K562 (cell line): Measurements from ENCODE around the gene SEMA3F. TPM values are rescaled to one million over a fixed set of nuclear protein-coding genes. Genes with fewer than 3 reads are reported as not detected.

Source experiments
- ATAC-seq: fragments of 200-7000 bp; cut with Tn5 transposase; 3 replicates; pipeline ENCODE4 v1.9.1; 2020; ENCODE audit warnings: moderate library complexity
- BruUV-seq: library from RNA; stranded (reverse); fragments of 400-500 nt; replicated peaks from 2 replicates; lab custom pipeline; 2021; lab: Mats Ljungman, UMichigan
- CTCF ChIA-PET: fragments of 300-600 bp; formaldehyde crosslinking; extraction: SDS; loops from one replicate; lab custom pipeline; 2021; ENCODE audit warnings: low intra/inter-chr PET ratio; lab: Yijun Ruan, JAX
- POLR2A ChIA-PET: fragments of 300-600, 350-650 bp; sonication (Branson Sonifier 250); formaldehyde crosslinking; extraction: SDS; loops from one replicate; lab custom pipeline; 2021; ENCODE audit warnings: antibody characterized with exemption, inconsistent platforms; lab: Yijun Ruan, JAX
- DNase-seq, 4 experiments: peaks; one replicate each; pipeline versions ENCODE4 v3.0.0 to v3.0.0-alpha.2; 2011 to 2018; ENCODE audit warnings: low spot score in 3 of 4, mixed read lengths in 3 of 4; ENCODE audit errors: extremely low read depth in 1 of 4
- FAIRE-seq: peaks from 2 replicates; lab custom pipeline; 2011; peaks lifted over from hg19 to GRCh38; lab: Jason Lieb, UNC
- H2AFZ ChIP-seq: 2 replicates; pipeline ENCODE4 v1.6.0; 2011; ENCODE audit warnings: low read depth, low read length, control low read depth, inconsistent platforms
- H3K27ac ChIP-seq: fragments of 200-600 bp; 3 replicates; pipeline ENCODE4 v1.8.0; 2011; ENCODE audit warnings: low read depth, mild to moderate bottlenecking, control low read depth, inconsistent platforms, low read length, moderate library complexity, mixed read lengths; ENCODE audit errors: extremely low read depth
- H3K27me3 ChIP-seq, 2 experiments: fragments of 300-600 bp in 1 of 2; 2 replicates in 1 of 2; 3 replicates in 1 of 2; pipeline versions ENCODE4 v1.6.0 to v1.8.0; 2011; ENCODE audit warnings: inconsistent platforms in 2 of 2, low read length in 2 of 2, mild to moderate bottlenecking in 1 of 2, mixed read lengths in 1 of 2, moderate library complexity in 1 of 2; ENCODE audit not compliant: control insufficient read depth in 2 of 2, insufficient read depth in 2 of 2
- H3K36me3 ChIP-seq: fragments of 300-600 bp; 3 replicates; pipeline ENCODE4 v1.8.0; 2011; ENCODE audit warnings: mild to moderate bottlenecking, low read length, inconsistent platforms; ENCODE audit not compliant: control insufficient read depth, insufficient read depth
- H3K4me1 ChIP-seq, 2 experiments: fragments of 200-600 bp in 1 of 2; replicated peaks in 1 of 2; 2 replicates in 1 of 2; 3 replicates in 1 of 2; pipeline versions ENCODE4 v1.5.1 to v1.8.0; 2011; ENCODE audit warnings: inconsistent platforms in 2 of 2, low read length in 2 of 2, mild to moderate bottlenecking in 1 of 2, mixed read lengths in 1 of 2, moderate library complexity in 1 of 2; ENCODE audit not compliant: control insufficient read depth in 2 of 2, insufficient read depth in 2 of 2
- H3K4me2 ChIP-seq: 2 replicates; pipeline ENCODE4 v1.6.1; 2011; ENCODE audit warnings: low read length, control low read depth, inconsistent platforms, mixed read lengths; ENCODE audit not compliant: insufficient read depth
- H3K4me3 ChIP-seq: fragments of 200-600 bp; sonication (generic), shearing (Covaris generic); 2 replicates; pipeline ENCODE4 v1.5.1; 2016; ENCODE audit warnings: control low read depth, inconsistent platforms
- H3K79me2 ChIP-seq: fragments of 200-600 bp; 3 replicates; pipeline ENCODE4 v1.8.0; 2011; ENCODE audit warnings: low read length, inconsistent platforms; ENCODE audit not compliant: control insufficient read depth, insufficient read depth
- H3K9ac ChIP-seq, 2 experiments: 2 replicates each; pipeline versions ENCODE4 v1.6.0 to v1.6.1; 2011; ENCODE audit warnings: low read depth in 2 of 2, low read length in 2 of 2, control low read depth in 1 of 2, inconsistent platforms in 1 of 2, mild to moderate bottlenecking in 1 of 2, mixed read lengths in 1 of 2; ENCODE audit not compliant: insufficient read depth in 1 of 2
- H3K9me1 ChIP-seq: one replicate; pipeline ENCODE4 v1.6.0; 2011; ENCODE audit warnings: inconsistent platforms, mild to moderate bottlenecking, low read length, moderate library complexity; ENCODE audit not compliant: control insufficient read depth, insufficient read depth
- H3K9me3 ChIP-seq: replicated peaks from 2 replicates; pipeline ENCODE4 v1.5.1; 2011; ENCODE audit warnings: low read depth, low read length, inconsistent platforms; ENCODE audit not compliant: control insufficient read depth, insufficient read depth
- H4K20me1 ChIP-seq: replicated peaks from 2 replicates; pipeline ENCODE4 v1.6.1; 2011; ENCODE audit warnings: low read length, inconsistent platforms, mixed read lengths; ENCODE audit not compliant: control insufficient read depth, insufficient read depth
- ELF1 ChIP-seq: fragments of 200-800 bp; sonication (Bioruptor generic); IDR thresholded peaks from 2 replicates; pipeline ENCODE4 v1.6.1; 2016; ENCODE audit warnings: missing genetic modification characterization, missing compliant biosample characterization
- PHF8 ChIP-seq: fragments of 200-600 bp; sonication (generic); IDR thresholded peaks from 2 replicates; pipeline ENCODE4 v1.6.1; 2012; ENCODE audit warnings: mixed run types, mild to moderate bottlenecking, inconsistent platforms, low read length, moderate library complexity, borderline replicate concordance
- POLR3A ChIP-seq: IDR thresholded peaks from 2 replicates; pipeline ENCODE4 v1.6.1; 2011; ENCODE audit warnings: borderline replicate concordance, mild to moderate bottlenecking, moderate library complexity; ENCODE audit not compliant: insufficient read length, insufficient read depth; ENCODE audit errors: extremely low read depth
- PRMT5 ChIP-seq: sonication (generic); formaldehyde crosslinking; IDR thresholded peaks from 2 replicates; pipeline ENCODE4 v1.5.0; 2020; ENCODE audit warnings: missing genetic modification reagents
- RBBP5 ChIP-seq: fragments of 200-600 bp; sonication (generic); IDR thresholded peaks from 2 replicates; pipeline ENCODE4 v1.6.1; 2012; ENCODE audit warnings: borderline replicate concordance, mild to moderate bottlenecking, low read length, control low read depth, inconsistent platforms; ENCODE audit not compliant: insufficient read depth, poor library complexity, severe bottlenecking
- SMAD1 ChIP-seq: fragments of 150-350 bp; IDR thresholded peaks from 2 replicates; pipeline ENCODE4 v1.6.1; 2014; ENCODE audit warnings: low read length, low read depth; ENCODE audit not compliant: partially characterized antibody
- ZFP36 ChIP-seq: fragments of 150-350 bp; IDR thresholded peaks from 2 replicates; pipeline ENCODE4 v1.6.1; 2018; ENCODE audit warnings: low read length, low read depth; ENCODE audit not compliant: partially characterized antibody
- ZNF263 ChIP-seq: sonication (generic); formaldehyde crosslinking; IDR thresholded peaks from 2 replicates; pipeline ENCODE4 v1.8.0; 2022; ENCODE audit warnings: mild to moderate bottlenecking, missing genetic modification reagents, borderline replicate concordance
- WGBS: fragments of 100-300 bp; shearing (Covaris generic); methylation state at CpG from one replicate; pipeline ENCODE4 v1.1.6; 2016; ENCODE audit warnings: low coverage, mixed read lengths; ENCODE audit not compliant: insufficient coverage; ENCODE audit errors: missing lambda C conversion rate; 5-methylcytosine and 5-hydroxymethylcytosine counted together
- in situ Hi-C: fragments of 300-500 bp; cut with MboI; formaldehyde crosslinking; loops from 4 replicates; pipeline ENCODE4 v1.15.0; 2018; ENCODE audit warnings: inconsistent platforms, mixed read lengths
- intact Hi-C: fragments of 100-400 bp; cut with micrococcal nuclease; formaldehyde crosslinking; loops from 2 replicates; pipeline ENCODE4 v1.14.2; 2022
- polyA plus RNA-seq, 8 experiments: library from polyadenylated mRNA; depleted of rRNA in 4 of 8; stranded (reverse) in 5 of 8; unstranded in 3 of 8; fragments of >200 nt; fragmentation: Nextera tagmentation in 2 of 8; fragmentation: Illumina TruSeq in 1 of 8; extraction: Ambion mirVana in 2 of 8; extraction: Trizol in 1 of 8; gene quantifications; 2 replicates each; pipeline versions ENCODE4 v1.2.1 to v1.2.3, GENCODE V29; 2011 to 2014; ENCODE audit warnings: inconsistent platforms in 1 of 8, missing spikeins in 1 of 8
- total RNA-seq, 7 experiments: library from RNA; depleted of rRNA in 6 of 7; stranded (reverse); fragments of >200 nt in 6 of 7; fragmentation: Illumina TruSeq in 2 of 7; extraction: Trizol in 2 of 7; gene quantifications; 2 replicates each; pipeline versions ENCODE4 v1.2.1 to v1.2.3, GENCODE V29; 2011 to 2021; ENCODE audit warnings: low replicate concordance in 1 of 7

Gene SEMA3F
- total and polyA plus RNA-seq, 9 of the 15 experiments (the other 6 are each of a cell fraction or from before 2014, with no cell fraction given) = 0.58 to 3.0 (median 2.0) TPM; not detected in 2

GRCh38 chr3:50156549-50157493 is 1.7 kb downstream of the SEMA3F start:
- Histone ChIP-seq H3K4me1 (peaks cover 9 to 54% of the 10 kb centered on the region in 2 experiments; a peak in 4 of 5 replicates), H3K9me1 (no peaks in the 10 kb centered on the region), H3K9me3 (no peaks in the 10 kb centered on the region), H4K20me1 (no peaks in the 10 kb centered on the region), H2AFZ (0 out of 2 replicates have a peak overlapping the region, but pooled peaks have one; percentile 59), H3K36me3 (no peaks in the 10 kb centered on the region), H3K4me2 (peak overlapping the region; percentile 32; the same call in 1 of the 2 replicates), H3K4me3 (no peak overlapping the region; the same call in 1 of the 2 replicates), H3K27ac (no peak overlapping the region), H3K9ac (peak overlapping the region in 1 of 2 experiments; percentile 83; a peak in 2 of 4 replicates), H3K79me2 (no peaks in the 10 kb centered on the region; the same call in 2 of the 3 replicates), H3K27me3 (no peaks in the 10 kb centered on the region)
- POLR2A ChIA-PET = interaction anchor here (0.6 to 0.9 kb wide), 5 partner anchors 14 to 217 kb away, joined by 3 to 5 read pairs (median 3); partner anchors contain the start of gene RBM6
- DNase-seq = peak; percentile 27 to 40 (median 31)
- in situ Hi-C loops (no loop called here), intact Hi-C loops (no loop called here)
- WGBS = no CpG with 5 or more reads among the region's 20 CpGs
- BruUV-seq = no TSS peak
- TF ChIP-seq PRMT5 (CRISPR knock-in tag) (no peak), RBBP5 (peak; percentile 19), SMAD1 (no peak), ELF1 (tag) (0 out of 2 replicates have a peak, but pooled peaks have one; percentile 10), ZNF263 (peak; percentile 65; the same call in 1 of the 2 replicates), ZFP36 (peak; percentile 74), PHF8 (peak; percentile 27; the same call in 1 of the 2 replicates), POLR3A (no peak)
- CTCF ChIA-PET = no interaction called here
- no peak for ATAC-seq
- FAIRE-seq = no peak
